Measurements from ENCODE around the gene SYT5. TPM values are rescaled to one million over a fixed set of nuclear protein-coding genes. Genes with fewer than 3 reads are reported as not detected.
A peak's percentile ranks its signal among the peaks of the same experiment; 100 is the strongest.

SYT5 gene
- total and polyA plus RNA-seq, 2 of the 13 experiments (the other 11 are each of a cell fraction or from before 2014, with no cell fraction given), result not detected

DNA sequence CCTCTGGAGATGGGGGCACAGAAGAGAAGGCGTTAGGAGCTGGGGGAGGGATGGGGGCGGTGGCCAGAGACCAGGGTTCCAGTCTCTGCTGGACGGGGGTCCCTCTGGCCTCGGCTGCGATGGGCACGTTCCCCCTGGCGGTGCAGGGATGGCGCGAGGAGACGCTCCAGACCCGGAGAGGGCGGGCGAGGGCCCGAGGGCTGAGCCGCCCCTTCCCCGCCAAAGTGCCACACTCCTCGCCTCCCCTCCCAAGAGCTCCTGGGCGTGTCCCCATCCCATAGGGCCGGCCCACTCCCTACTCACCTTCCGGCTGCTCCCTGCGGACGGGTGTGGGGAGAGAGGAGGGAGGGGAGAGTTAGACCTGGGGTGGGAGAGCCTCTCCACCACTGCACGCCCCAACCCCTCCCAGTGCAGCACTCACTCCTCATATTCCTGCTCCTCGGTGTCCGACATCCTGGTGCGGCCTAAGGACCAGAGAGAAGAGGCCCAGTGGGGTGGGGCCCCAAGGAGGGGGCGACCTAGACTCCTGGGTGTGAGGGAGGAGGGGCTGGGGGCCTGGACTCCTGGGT lies 33.3 kb downstream of the SYT5 start:
- Histone ChIP-seq H3K27me3 (ENCODE audit: control insufficient read depth in 1 of 2, insufficient read depth in 2 of 2, low read length in 2 of 2) (peaks cover 0 to 19% of the 10 kb centered on the region in 2 experiments; a peak in 2 of 5 replicates), H3K4me1 (ENCODE audit: insufficient read depth, low read length) (peaks cover 16% of the 10 kb centered on the region; the same call in 1 of the 2 replicates), H2AFZ (ENCODE audit: low read length) (no peak overlapping the region), H3K36me3 (replicated peaks in 1 of 2; ENCODE audit: control insufficient read depth in 1 of 2, insufficient read depth in 2 of 2, low read length in 2 of 2) (no peaks in the 10 kb centered on the region), H3K4me3 (replicated peaks in 1 of 3; ENCODE audit: insufficient read depth in 1 of 3, low read depth in 2 of 3, low read length in 3 of 3) (peak overlapping the region in 2 of 3 experiments; percentile 36 to 57; a peak in 3 of 6 replicates), H3K4me2 (ENCODE audit: low read depth, low read length) (peak overlapping the region; percentile 49; the same call in 1 of the 2 replicates), H4K20me1 (ENCODE audit: insufficient read depth, low read length) (no peaks in the 10 kb centered on the region), H3K9ac (ENCODE audit: insufficient read depth, low read depth, low read length) (no peak overlapping the region), H3K27ac (ENCODE audit: extremely low read length, insufficient read depth, low read length) (no peak overlapping the region), H3K79me2 (ENCODE audit: insufficient read depth, low read length) (no peaks in the 10 kb centered on the region), H3K9me3 (ENCODE audit: low read length) (peaks cover 3% of the 10 kb centered on the region)
- in situ Hi-C loops (cut with HindIII; ENCODE audit: extremely low pct_ligation_motif_present, low pct_unique_long_range_greater_than_20kb), result loop anchor here (5.0 kb wide), 1 partner anchor 261 kb away; the partner anchor contains the start of gene UBE2S
- FAIRE-seq (no peak), DNase-seq (ENCODE audit: low spot score) (peak; percentile 25), ATAC-seq (peak; percentile 72)
- BruUV-seq (replicated peaks), result no TSS peak
- 0% methylated on average over 9 of the region's 27 CpGs for WGBS (ENCODE audit: low lambda C conversion rate)
- intact Hi-C loops (cut with micrococcal nuclease; ENCODE audit: unreplicated experiment), result no loop called here
- POLR2A ChIA-PET, result interaction anchor here (0.7 to 1.7 kb wide), 4 partner anchors 12 to 315 kb away, joined by 3 to 7 read pairs (median 4); partner anchors contain the start of gene ISOC2
- CTCF ChIA-PET (ENCODE audit: low intra/inter-chr PET ratio, low total read pairs), result no interaction called here
- TF ChIP-seq, protein P1, sequence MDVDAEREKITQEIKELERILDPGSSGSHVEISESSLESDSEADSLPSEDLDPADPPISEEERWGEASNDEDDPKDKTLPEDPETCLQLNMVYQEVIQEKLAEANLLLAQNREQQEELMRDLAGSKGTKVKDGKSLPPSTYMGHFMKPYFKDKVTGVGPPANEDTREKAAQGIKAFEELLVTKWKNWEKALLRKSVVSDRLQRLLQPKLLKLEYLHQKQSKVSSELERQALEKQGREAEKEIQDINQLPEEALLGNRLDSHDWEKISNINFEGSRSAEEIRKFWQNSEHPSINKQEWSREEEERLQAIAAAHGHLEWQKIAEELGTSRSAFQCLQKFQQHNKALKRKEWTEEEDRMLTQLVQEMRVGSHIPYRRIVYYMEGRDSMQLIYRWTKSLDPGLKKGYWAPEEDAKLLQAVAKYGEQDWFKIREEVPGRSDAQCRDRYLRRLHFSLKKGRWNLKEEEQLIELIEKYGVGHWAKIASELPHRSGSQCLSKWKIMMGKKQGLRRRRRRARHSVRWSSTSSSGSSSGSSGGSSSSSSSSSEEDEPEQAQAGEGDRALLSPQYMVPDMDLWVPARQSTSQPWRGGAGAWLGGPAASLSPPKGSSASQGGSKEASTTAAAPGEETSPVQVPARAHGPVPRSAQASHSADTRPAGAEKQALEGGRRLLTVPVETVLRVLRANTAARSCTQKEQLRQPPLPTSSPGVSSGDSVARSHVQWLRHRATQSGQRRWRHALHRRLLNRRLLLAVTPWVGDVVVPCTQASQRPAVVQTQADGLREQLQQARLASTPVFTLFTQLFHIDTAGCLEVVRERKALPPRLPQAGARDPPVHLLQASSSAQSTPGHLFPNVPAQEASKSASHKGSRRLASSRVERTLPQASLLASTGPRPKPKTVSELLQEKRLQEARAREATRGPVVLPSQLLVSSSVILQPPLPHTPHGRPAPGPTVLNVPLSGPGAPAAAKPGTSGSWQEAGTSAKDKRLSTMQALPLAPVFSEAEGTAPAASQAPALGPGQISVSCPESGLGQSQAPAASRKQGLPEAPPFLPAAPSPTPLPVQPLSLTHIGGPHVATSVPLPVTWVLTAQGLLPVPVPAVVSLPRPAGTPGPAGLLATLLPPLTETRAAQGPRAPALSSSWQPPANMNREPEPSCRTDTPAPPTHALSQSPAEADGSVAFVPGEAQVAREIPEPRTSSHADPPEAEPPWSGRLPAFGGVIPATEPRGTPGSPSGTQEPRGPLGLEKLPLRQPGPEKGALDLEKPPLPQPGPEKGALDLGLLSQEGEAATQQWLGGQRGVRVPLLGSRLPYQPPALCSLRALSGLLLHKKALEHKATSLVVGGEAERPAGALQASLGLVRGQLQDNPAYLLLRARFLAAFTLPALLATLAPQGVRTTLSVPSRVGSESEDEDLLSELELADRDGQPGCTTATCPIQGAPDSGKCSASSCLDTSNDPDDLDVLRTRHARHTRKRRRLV (CRISPR knock-in tag; IDR thresholded peaks at IDR 0.05), result no peak
- 0 out of 2 replicates have a peak, but pooled peaks have one; percentile 23 for TF ChIP-seq KDM5B (CRISPR knock-in tag; IDR thresholded peaks at IDR 0.05; ENCODE audit: borderline replicate concordance)
- TF ChIP-seq, protein P2, sequence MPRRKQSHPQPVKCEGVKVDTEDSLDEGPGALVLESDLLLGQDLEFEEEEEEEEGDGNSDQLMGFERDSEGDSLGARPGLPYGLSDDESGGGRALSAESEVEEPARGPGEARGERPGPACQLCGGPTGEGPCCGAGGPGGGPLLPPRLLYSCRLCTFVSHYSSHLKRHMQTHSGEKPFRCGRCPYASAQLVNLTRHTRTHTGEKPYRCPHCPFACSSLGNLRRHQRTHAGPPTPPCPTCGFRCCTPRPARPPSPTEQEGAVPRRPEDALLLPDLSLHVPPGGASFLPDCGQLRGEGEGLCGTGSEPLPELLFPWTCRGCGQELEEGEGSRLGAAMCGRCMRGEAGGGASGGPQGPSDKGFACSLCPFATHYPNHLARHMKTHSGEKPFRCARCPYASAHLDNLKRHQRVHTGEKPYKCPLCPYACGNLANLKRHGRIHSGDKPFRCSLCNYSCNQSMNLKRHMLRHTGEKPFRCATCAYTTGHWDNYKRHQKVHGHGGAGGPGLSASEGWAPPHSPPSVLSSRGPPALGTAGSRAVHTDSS (CRISPR knock-in tag; conservative IDR thresholded peaks at IDR 0.05), result no peak
- 0 out of 2 replicates have a peak, but pooled peaks have one; percentile 24 for TF ChIP-seq HIVEP1 (CRISPR knock-in tag; IDR thresholded peaks at IDR 0.05)
- TF ChIP-seq, protein P3, sequence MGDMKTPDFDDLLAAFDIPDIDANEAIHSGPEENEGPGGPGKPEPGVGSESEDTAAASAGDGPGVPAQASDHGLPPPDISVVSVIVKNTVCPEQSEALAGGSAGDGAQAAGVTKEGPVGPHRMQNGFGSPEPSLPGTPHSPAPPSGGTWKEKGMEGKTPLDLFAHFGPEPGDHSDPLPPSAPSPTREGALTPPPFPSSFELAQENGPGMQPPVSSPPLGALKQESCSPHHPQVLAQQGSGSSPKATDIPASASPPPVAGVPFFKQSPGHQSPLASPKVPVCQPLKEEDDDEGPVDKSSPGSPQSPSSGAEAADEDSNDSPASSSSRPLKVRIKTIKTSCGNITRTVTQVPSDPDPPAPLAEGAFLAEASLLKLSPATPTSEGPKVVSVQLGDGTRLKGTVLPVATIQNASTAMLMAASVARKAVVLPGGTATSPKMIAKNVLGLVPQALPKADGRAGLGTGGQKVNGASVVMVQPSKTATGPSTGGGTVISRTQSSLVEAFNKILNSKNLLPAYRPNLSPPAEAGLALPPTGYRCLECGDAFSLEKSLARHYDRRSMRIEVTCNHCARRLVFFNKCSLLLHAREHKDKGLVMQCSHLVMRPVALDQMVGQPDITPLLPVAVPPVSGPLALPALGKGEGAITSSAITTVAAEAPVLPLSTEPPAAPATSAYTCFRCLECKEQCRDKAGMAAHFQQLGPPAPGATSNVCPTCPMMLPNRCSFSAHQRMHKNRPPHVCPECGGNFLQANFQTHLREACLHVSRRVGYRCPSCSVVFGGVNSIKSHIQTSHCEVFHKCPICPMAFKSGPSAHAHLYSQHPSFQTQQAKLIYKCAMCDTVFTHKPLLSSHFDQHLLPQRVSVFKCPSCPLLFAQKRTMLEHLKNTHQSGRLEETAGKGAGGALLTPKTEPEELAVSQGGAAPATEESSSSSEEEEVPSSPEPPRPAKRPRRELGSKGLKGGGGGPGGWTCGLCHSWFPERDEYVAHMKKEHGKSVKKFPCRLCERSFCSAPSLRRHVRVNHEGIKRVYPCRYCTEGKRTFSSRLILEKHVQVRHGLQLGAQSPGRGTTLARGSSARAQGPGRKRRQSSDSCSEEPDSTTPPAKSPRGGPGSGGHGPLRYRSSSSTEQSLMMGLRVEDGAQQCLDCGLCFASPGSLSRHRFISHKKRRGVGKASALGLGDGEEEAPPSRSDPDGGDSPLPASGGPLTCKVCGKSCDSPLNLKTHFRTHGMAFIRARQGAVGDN (CRISPR knock-in tag; IDR thresholded peaks at IDR 0.05), result peak; percentile 21; the same call in 1 of the 2 replicates
- TF ChIP-seq GABPB1 (CRISPR knock-in tag; IDR thresholded peaks at IDR 0.05), result peak; percentile 56; the same call in 1 of the 2 replicates
- TF ChIP-seq, protein P4, sequence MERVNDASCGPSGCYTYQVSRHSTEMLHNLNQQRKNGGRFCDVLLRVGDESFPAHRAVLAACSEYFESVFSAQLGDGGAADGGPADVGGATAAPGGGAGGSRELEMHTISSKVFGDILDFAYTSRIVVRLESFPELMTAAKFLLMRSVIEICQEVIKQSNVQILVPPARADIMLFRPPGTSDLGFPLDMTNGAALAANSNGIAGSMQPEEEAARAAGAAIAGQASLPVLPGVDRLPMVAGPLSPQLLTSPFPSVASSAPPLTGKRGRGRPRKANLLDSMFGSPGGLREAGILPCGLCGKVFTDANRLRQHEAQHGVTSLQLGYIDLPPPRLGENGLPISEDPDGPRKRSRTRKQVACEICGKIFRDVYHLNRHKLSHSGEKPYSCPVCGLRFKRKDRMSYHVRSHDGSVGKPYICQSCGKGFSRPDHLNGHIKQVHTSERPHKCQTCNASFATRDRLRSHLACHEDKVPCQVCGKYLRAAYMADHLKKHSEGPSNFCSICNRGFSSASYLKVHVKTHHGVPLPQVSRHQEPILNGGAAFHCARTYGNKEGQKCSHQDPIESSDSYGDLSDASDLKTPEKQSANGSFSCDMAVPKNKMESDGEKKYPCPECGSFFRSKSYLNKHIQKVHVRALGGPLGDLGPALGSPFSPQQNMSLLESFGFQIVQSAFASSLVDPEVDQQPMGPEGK (CRISPR knock-in tag; IDR thresholded peaks at IDR 0.05), result 0 out of 2 replicates have a peak, but pooled peaks have one; percentile 9
- TF ChIP-seq FOXM1 (CRISPR knock-in tag; IDR thresholded peaks at IDR 0.05), result no peak
- peak; percentile 72 for TF ChIP-seq ZNF777 (CRISPR knock-in tag; IDR thresholded peaks at IDR 0.05)
